Stimulated activated CD4-positive, alpha-beta T cell treated with anti-CD3 and anti-CD28 coated beads, Interleukin-2, amount 100 ng/mL, for 48 hours (primary cell): ENCODE results near the gene RTN4R.
"Not testable (repeated sequence)": the region's sequence is repeated elsewhere in the genome, so short reads cannot be mapped to it uniquely, and the experiment has no call there.

Experiments used
- DNase-seq, 2 donors: peaks; one replicate each; pipeline ENCODE4 v3.0.0-alpha.2; 2020

The RTN4R gene

GRCh38 chr22:20285473-20286311 lies 17.6 kb upstream of the RTN4R start:
- peak; percentile 72 to 84 for DNase-seq

GRCh38 chr22:20284471-20285086 lies 16.5 kb upstream of the RTN4R start:
- DNase-seq = no peak

- DNase-seq = no peak
Measured at GRCh38 chr22:20283674-20284066, 15.6 kb upstream of the RTN4R start.

GRCh38 chr22:20282901-20283673 lies 15.0 kb upstream of the RTN4R start:
- no peak for DNase-seq

GRCh38 chr22:20281891-20282290 lies 13.8 kb upstream of the RTN4R start:
- no peak for DNase-seq

GRCh38 chr22:20281473-20281872 lies 13.4 kb upstream of the RTN4R start:
- not testable (repeated sequence) for DNase-seq

GRCh38 chr22:20280866-20281265 lies 12.7 kb upstream of the RTN4R start:
- DNase-seq = no peak

- not testable (repeated sequence) for DNase-seq
Measured at GRCh38 chr22:20280163-20280562, 12.0 kb upstream of the RTN4R start.

GRCh38 chr22:20279662-20280134 lies 11.6 kb upstream of the RTN4R start:
- DNase-seq = no peak

GRCh38 chr22:20278726-20279490 lies 10.8 kb upstream of the RTN4R start:
- not testable (repeated sequence) for DNase-seq

- DNase-seq = not testable (repeated sequence)
Measured at GRCh38 chr22:20277936-20278635, 10.0 kb upstream of the RTN4R start.

- DNase-seq = no peak
Measured at GRCh38 chr22:20276468-20276867, 8.3 kb upstream of the RTN4R start.

- DNase-seq = no peak
Measured at GRCh38 chr22:20275836-20276235, 7.7 kb upstream of the RTN4R start.

GRCh38 chr22:20275325-20275724 lies 7.2 kb upstream of the RTN4R start:
- not testable (repeated sequence) for DNase-seq

- not testable (repeated sequence) for DNase-seq
Measured at GRCh38 chr22:20274374-20274773, 6.3 kb upstream of the RTN4R start.

- DNase-seq = no peak
Measured at GRCh38 chr22:20273758-20274181, 5.7 kb upstream of the RTN4R start.

GRCh38 chr22:20272700-20273099 lies 4.6 kb upstream of the RTN4R start:
- no peak for DNase-seq

GRCh38 chr22:20272174-20272573 lies 4.1 kb upstream of the RTN4R start:
- no peak for DNase-seq

- DNase-seq = no peak
Measured at GRCh38 chr22:20271114-20271994, 3.2 kb upstream of the RTN4R start.

GRCh38 chr22:20270190-20271113 lies 2.3 kb upstream of the RTN4R start:
- DNase-seq = not testable (repeated sequence)
